Measurements from ENCODE around the gene FBXL17.
A peak's percentile ranks its signal among the peaks of the same experiment; 100 is the strongest.

Gene FBXL17

DNA sequence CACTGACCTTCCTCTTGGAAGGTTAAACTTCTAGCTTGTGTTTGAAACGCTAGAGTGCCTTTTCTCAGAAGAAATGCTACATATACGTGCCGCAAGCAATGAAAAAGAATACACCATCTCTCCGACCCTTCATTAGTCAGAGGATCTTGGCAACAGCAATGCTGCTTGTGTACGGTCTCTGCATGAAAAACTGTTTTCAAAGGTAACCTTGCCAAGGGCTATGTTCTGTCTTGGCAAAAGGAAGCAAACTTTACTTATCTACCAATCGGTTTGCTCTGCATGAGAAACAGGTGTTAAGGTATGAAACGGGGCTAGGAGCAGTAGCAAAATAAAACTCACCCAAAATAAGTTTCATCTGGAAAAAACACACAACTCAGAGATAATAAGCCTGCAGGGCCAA lies 297.8 kb downstream of the FBXL17 start:
- no peak for DNase-seq (ENCODE audit: low read depth)

DNA sequence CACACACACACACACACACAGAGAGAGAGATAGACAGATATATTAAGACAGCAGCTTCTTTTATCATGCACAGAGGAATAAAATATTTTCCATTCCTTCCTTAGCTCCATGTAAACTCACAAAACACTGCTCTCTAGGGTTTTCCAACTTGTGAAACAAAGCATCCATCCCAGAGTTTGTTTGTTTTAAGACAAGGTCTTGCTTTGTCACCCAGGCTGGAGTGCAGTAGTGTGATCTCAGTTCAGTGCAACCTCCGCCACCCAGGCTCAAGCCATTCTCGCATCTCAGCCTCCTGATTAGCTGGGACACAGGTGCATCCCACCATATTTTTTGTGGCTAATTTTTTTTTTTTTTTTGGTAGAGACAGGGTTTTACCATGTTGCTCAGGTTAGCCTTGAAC lies 298.7 kb downstream of the FBXL17 start:
- no peak for DNase-seq (ENCODE audit: low read depth)

DNA sequence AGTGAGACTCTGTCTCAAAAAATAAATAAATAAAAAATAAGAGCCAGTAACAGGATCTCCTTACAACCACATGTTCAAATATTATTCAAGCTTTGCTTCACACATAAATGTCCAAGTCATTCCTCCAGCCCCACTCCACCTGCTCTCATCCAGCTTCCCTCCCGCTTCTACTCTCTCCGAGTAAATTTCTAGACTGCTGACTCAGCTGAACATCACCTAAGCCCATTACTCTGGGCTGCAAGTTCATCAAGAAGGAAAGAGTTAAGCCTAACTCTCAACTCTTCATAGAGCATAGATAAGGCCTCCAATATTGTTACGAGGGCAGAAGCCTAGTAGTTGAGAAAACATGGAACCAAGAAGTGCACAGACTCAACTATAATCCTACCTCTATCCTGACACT lies 300.2 kb downstream of the FBXL17 start:
- DNase-seq (ENCODE audit: low read depth), result no peak

DNA sequence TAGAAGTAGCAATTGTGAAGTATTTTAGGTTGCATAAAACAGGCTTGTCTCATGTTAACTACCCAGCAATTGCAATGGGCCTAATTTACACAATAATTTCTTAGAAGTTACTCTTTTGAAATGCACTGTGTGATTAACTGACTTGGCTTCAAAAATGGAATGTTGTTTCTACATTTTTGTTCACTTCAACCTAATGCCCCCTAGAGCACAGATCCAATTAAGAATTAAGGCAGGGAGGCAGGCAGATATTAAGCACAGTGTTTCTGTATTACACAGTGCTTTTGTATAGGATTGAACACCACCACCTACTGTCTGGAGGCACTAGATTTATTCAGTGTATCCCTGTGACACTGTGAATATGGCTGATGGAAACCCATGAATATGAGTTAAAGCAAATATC lies 302.1 kb downstream of the FBXL17 start:
- DNase-seq (ENCODE audit: low read depth), result no peak

DNA sequence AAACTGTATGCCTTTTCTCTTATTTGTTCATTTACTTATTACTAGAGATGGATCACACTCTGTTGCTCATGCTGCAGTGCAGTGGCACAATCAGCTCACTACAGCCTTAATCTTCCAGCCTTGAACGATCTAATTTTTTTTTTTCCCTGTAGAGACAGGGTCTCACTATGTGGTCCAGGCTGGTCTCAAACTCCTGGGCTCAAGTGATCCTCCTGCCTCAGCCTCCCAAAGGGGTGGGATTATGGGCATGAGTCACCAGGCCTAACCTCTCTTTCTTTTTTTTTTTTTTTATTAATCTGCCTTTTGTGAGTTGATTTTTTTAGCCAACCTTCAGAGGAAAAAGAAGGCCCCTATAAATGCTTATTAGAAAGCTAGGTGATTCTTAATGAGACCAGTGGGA lies 303.0 kb downstream of the FBXL17 start:
- DNase-seq (ENCODE audit: low read depth), result no peak

DNA sequence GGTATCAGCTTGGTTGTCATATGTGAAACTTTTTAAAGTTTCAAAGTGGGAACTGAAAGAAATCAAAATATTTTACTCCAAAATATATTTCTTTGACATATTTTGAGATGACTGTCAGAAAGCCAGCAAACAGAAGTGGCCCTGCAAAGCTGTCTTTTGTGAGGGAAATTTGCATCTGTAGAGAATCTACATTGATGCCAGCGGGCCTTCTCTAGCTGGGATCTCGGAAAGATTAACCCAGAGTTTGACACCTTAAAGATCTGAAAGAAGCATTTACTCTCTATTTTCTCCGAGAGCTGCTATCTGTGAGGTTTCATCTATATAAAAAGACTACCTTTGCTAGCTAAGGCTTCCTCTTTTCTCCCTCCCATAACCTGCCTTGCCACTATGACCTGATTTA lies 303.6 kb downstream of the FBXL17 start:
- DNase-seq (ENCODE audit: low read depth), result no peak

DNA sequence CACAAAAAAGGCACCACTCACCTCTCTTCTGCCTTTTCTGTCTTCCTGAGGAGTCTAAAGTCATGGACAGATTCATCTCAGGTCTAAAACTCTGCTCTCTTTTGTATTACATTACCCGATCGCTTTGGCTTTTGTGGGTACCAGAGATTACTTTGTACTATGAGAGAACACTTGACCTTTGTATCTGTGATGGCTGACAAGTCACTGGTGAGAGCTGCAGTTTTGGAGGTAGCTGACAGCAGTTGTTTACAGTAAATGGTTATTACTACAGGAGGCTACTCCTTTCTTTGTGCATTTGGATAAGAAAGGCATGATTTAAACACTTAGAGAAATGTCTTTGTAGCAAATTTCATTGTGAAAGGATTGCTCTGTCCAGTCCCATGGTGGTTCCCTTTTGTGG lies 307.3 kb downstream of the FBXL17 start:
- DNase-seq (ENCODE audit: low read depth), result no peak

DNA sequence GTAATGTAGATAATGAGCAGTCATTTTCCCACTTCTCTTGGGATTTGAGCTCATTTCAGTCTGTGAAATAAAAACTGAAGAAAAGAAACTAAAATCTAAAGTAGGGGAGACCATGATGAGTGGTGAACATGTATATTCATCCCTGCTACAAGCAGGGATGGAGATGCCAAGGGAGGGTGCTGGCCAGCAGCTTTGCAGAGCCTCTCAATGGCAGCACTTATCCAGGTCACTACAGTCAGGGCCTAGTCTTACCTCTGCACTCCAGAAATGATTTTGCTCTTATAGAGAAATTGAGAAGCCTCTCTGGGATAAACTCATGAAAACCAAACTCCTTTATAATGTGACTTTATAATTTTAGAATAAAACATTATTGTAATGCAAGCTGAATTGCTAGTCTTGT lies 317.6 kb downstream of the FBXL17 start:
- DNase-seq (ENCODE audit: low read depth), result no peak

DNA sequence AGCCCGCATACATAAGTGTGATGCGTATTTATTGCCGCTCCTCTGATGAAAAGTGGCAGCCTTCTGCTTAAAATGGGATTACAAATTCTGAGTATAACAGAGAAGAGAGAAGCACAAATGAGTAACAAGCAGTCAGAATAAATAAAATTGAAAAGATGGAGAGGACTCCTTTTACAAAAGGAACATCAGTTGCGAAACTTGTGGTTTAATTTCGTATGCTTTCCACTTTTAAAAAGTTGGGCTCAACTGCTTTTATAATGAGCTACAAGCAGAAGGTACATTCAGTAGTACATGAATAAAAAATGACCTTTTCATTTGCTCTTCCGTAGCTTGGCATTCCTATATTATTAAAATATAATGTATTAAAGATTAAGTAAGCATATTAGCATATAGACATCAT lies 320.0 kb downstream of the FBXL17 start:
- no peak for DNase-seq (ENCODE audit: low read depth)

DNA sequence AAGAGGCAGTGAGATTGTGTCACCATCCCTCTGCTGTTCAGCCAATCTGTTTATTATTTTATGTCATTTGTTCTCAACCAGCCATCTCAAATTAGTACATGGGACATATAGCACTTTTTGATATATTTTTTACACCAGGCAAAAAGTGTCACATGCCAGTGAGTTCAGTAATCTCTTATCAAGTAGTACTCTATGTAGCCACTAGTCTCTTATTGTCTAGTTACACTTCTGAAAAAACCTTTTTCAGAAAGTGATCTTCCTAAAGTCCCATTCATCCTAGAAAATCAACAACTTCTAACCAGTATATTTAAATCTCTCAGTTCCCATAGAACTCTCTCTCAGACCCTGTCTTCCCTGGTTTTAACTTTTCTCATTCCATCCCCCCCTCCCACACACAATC lies 321.6 kb downstream of the FBXL17 start:
- DNase-seq (ENCODE audit: low read depth), result no peak

DNA sequence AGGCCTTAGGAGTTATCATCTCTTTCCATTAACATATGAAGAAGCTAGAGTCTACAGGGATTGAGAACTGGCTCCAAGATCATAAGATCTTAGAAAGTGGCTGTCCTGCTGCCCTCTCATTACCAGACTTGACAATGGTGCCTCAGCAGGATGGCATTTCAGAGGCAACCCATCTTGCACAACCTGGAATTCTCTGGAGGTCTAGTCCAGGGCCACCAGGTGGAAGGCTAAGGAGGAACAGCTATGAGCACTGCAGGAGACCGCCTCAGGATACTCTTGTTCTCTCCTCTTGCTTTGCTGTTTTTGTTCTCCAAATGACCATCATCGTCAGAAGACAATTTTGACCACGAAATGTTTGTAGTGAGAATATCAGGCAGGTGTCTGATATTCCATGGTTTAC lies 322.6 kb downstream of the FBXL17 start:
- DNase-seq (ENCODE audit: low read depth), result no peak

DNA sequence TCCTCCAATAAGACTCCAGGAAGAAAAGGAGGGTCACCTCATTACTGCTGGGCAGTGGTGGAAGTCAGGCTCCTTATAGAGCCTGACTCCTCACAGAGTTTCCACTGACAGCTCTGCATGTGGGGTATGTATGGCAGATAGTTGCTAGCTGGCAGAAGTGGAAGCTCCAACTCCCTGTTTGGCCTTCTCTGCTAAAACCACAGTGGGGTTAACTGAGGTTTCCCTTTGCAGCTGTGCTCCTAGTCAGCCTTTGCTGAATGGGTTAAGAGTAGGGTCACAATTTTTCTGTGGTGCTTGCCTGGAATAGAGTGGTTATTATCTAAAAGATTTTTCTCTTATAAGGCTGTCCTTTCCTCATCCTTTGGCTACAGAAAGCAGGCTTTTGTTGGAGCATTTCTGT lies 327.5 kb downstream of the FBXL17 start:
- DNase-seq (ENCODE audit: low read depth), result no peak

DNA sequence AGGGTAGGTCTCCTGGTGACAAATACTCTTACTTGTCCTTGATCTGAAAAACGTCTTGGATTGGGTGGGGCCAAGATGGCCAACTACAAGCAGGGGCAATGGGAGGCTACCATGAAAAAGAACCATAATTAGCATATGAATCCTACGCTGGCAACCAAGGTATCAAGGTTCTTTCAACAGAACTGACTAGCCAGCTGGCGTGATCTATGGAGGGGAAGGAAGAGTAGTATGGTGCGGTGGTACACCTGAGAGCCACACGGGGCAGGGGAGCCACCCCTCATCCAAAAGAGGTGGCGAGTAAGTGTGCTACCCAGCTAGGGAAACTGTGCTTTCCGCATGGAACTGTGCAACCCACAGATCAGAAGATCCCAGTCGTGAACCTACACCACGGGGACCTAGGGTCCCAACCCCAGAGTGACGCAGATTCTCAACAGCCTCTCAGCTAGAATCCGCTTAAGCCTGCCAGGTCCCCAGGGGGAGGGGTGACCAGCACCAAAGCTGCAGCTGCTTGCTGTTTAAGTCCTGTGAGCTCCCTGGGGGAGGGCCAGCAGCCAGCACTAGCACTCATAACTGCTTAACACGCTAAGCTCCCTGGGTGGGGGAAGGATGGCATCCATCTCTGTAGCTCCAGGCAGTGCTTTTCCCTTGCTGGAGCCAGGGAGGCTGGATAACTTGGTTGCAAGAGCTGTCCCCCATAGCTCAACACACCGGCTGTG lies 334.8 kb downstream of the FBXL17 start:
- no peak for DNase-seq (ENCODE audit: low read depth)

DNA sequence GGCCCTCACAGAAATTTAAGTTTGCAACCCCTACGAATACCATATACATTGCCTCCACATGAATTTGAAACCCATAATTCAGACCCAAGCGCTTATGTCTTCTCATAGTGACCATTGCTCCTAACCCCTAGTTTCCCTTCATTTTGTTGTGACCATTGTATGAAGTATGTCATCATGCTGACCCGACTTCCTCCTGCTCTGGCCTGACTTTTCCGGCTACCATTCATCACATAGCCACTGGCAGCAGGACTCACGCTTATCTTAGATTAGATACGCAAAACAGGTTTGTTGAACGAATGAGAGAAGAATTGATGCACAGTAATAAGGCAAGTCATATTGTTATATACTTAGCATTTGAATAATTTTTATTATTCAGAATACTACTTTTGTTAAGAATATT lies 345.4 kb downstream of the FBXL17 start:
- DNase-seq (ENCODE audit: low read depth), result no peak

DNA sequence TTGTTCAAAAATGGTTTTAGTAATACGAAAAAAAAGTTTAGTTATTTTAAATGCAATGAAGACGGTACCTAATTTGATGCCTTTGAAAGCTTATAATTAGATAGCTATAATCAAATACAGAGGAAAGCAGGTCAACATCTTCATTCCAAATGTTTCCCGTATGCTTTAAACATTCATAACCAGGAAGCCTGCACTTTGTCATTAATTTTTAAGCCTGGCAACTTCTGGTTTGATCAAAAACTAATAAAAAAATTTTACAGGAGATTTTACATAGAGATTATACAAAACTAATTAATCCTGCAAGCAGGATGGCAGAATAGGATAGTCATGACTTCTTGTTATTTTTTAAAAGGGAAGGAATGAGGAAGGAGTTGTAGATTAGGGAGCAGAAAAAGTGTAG lies 353.0 kb downstream of the FBXL17 start:
- no peak for DNase-seq (ENCODE audit: low read depth)

DNA sequence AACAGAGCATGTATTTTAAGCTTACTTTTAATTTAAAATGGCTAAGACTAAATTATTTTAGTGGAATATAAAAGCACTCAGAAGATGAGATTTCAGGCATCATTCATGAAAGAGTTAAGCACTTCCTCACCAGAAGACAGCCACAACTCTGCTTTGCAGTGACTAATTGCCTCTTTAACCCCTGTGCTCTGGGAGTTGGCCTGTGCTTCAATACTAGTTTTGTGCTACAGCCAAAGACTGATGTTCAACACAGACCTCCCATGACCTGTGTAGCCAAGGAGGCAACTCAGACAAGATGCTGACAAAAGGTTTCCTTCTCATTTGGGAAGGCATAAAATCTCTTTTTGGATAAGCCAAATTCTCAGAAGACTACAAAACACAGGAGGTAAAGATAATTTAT lies 353.5 kb downstream of the FBXL17 start:
- DNase-seq (ENCODE audit: low read depth), result no peak

DNA sequence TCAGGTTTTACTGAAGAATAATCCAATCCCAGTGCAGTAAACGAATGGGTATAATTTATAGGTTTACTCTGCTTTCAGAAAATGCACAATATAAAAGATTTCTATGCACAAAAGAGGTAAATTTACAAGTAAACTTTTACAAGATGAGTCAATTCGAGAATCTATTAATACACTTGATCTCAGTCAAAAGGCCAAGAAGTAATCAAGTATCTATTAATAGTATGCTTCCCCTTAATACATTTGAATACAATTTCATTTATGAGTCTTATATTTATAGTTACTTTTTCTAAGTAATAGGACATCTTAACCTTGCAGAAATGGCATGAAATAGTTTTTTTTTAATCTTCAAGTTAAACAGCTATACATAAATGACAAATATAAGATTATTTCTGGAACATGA lies 355.9 kb downstream of the FBXL17 start:
- no peak for DNase-seq (ENCODE audit: low read depth)

DNA sequence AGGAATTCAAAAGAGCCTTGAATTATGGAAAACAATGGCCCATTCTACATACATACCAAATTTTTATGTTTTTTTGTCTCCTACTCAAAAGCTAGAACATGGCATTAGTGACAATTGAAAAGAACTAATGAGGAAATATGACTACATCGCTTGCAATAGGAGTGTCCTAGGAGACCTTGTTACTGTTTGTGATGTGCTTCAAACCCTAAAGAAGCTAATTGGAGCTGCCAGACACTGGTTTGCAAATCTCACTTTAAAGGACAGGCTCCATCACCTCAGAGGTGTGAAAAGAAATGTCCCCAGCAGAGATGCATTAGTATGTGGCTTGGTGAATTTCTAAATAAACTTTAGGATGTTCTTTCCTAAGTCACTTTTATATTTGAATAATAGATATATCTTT lies 356.9 kb downstream of the FBXL17 start:
- no peak for DNase-seq (ENCODE audit: low read depth)

DNA sequence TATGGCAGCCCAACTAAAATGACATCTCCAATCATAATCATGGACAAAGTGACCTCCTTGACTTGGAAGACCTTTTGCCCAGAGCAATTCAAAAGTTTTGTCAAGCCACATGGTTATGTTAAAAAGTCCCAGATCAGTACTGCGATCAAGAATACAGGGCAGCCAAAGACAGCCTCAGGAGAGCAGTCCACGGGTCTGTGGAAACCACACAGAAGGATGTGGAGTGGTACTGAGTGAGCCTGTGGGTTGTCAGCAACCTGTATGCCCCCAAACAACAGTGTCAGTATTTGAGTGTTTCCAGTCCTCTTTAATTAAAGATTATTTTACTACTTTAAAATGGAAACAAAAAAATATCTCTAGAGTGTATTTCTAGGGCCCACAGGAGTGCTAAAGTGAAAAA lies 365.8 kb downstream of the FBXL17 start:
- DNase-seq (ENCODE audit: low read depth), result no peak

DNA sequence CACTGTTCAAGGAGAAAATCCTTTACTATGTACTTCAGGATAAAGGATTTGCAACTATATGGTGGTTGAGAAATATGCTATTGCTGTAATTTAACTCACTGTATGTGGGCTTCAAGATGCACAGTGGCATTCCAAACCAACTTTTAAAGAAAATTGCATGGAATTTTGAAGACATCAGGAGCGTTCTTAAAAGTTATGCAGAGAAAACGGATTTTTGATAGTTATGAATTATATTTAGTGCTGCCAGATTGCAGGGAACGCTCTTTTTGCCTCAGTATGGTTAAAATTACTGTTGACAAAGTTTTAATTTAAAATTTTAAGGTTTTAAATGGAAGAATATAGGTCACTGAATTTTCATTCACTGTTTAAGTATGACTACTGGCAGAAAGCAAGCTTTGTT lies 375.1 kb downstream of the FBXL17 start:
- DNase-seq (ENCODE audit: low read depth), result no peak

DNA sequence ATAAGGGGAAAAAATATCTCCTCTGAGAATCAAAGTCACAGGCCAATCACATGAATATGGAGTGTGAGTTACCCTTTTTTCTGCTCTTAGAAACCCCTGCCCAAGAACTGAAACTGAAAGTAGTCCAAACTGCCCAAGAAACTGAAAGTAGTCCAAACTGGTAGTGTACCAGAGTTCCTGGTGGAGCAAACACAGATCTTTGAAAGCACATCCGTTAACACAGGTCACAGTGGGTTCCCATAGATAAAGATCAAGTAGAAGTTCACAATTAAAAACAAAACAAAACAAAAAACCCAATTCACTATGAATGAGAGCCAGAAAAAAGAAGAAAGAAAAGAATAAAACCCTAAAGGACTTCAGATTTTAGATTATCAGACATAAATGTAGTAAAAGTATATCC lies 378.7 kb downstream of the FBXL17 start:
- DNase-seq (ENCODE audit: low read depth), result peak; percentile 2

DNA sequence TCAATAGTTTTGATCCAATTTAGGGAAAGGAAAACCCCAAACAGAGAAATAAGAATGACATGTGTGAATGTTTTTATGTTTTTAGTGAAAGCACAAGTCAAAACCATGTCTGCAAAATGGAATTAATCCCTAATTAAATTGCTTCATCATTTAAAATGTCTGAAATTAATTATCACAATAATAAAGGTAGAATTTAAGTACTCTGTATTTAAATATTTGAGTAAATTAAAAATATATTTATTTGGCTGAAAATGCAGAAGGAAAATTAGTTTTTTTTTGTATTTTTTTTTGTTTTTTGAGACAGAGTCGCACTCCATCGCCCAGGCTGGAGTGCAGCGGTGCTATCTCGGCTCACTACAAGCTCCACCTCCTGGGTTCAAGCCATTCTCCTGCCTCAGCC lies 380.7 kb downstream of the FBXL17 start:
- DNase-seq (ENCODE audit: low read depth), result no peak

DNA sequence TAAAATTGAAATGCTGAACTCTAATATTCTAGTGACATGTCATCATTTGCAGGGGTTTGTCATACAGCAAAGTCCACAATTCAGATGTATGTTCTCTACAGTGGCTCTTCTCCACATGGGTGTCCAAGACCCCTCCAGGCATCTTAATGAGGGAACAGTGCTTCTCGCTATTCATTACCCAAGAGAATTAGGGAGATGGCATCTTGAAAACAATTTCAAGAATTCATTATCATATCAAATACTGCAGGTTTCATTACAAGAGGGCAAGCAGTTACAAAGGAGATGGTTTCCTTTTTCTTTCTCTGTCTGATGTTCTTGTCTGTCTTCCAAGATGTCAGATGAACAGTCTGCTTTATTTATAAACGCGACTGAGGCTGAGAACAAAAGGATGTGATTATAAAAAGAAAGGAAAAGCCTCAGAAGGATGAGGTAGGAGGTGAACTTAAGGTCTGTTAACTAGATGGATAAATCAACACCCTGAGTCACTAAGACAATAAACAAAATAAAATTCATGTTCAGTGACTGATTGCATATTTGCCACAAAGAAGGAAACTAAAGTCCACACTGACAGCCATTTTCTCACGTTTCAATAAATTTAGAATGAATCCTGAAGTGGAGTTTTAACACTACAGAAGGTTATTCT lies 384.4 kb downstream of the FBXL17 start:
- DNase-seq (ENCODE audit: low read depth), result no peak

DNA sequence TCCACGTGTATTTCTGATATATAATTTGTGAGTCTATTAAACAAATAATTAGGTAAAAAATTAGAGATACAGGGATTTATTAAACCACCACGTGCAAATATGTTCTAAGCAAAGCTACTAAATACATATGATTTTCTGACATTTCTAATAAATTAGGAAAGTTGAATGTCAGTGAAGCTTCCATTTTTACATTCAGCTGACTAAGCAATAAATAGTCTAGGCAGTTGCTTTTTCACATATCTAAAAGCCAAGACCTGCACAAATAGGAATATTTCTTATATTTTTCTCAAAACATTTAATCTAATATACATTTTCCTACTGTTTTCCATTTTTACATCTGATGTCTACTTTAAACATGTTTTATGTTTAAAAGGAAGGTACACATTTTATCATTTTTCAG lies 388.6 kb downstream of the FBXL17 start:
- no peak for DNase-seq (ENCODE audit: low read depth)
